Inflammatory macrophage treated with lipopolysaccharide for 1 hour (primary cell): ENCODE data around the gene PCLO.
"Not testable (repeated sequence)": the region's sequence is repeated elsewhere in the genome, so short reads cannot be mapped to it uniquely, and the experiment has no call there.

Source experiments
- DNase-seq, 2 donors: peaks; one replicate each; pipeline ENCODE4 v3.0.0-alpha.2; 2020 to 2022

Gene PCLO

GRCh38 chr7:82959528-82959927 is 203.2 kb downstream of the PCLO start:
- no peak for DNase-seq

- DNase-seq: no peak
Measured at GRCh38 chr7:82957521-82957920, 205.2 kb downstream of the PCLO start.

DNA sequence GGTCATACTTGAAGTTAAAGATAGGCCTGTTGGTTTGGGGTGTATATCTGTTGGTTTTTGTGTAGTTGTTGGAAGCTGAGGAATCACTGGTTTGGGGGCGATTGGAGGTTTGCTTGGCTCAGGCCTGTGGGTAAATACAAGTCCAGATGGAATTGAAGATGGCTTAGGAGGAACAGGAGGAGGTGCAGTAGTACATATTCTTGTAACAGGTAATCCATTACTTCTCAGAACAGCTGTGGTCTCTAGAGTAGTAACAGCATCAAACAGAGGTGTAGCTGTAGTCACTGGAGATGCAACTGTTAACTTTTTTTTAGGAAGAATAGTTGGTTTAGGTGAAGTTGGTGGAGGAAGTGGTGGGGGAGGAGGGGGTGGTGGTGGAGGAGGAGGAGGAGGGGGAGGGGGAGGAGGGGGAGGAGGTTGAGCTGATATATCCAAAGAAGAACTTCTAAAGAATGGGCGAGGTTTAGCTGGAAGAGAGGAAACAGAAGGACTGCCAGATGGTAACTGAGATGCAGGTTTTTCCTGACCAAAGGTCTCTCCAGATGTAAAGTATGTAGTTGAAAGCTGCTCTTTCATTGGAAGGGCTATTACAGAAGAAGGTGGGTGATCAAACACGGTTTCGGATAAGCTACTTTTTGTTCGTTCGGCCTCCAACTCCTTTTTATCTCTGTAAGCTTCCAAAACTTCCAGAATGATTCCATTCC is 209.2 kb downstream of the PCLO start:
- DNase-seq: no peak

GRCh38 chr7:82950436-82950835 is 212.2 kb downstream of the PCLO start:
- DNase-seq: no peak

GRCh38 chr7:82945480-82945879 is 217.2 kb downstream of the PCLO start:
- no peak for DNase-seq

DNA sequence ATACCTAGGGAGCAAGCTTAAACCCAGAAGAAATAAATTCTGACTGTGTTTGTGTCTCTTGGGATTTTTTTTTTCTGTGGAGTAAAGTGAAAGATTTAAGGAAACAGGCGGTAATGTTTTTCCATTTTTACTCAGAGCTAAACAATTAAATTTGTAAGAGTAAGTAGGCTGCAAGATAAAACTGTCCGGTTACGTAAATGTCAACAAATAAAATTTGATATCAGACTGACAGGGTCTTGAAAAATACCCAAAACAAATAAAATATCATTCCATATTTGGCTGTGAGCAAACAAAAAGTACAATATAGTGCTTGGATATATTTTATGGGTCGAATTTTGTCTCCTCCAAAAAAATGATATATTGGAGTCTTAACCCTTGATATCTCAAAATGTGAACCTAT is 217.6 kb downstream of the PCLO start:
- DNase-seq: no peak

DNA sequence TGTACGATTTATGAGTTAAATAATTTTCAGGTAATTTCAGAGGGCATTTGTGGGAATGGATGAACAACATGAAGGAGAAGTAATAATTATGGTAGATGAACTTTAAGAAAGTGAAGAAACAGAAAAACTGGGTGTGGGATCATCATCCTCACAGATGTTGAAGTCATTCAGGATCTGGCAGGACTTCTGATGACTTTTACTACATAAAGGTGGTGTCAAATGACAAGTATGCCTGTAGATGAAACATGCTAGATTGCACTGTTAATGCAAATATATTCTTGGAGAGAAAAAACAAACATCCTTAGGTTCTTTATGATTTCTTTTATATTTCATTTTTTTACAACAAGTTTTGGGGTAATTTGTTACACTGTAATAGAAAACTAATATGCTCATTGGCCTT is 230.2 kb downstream of the PCLO start:
- no peak for DNase-seq

GRCh38 chr7:82926477-82926876 is 236.2 kb downstream of the PCLO start:
- DNase-seq: no peak

DNA sequence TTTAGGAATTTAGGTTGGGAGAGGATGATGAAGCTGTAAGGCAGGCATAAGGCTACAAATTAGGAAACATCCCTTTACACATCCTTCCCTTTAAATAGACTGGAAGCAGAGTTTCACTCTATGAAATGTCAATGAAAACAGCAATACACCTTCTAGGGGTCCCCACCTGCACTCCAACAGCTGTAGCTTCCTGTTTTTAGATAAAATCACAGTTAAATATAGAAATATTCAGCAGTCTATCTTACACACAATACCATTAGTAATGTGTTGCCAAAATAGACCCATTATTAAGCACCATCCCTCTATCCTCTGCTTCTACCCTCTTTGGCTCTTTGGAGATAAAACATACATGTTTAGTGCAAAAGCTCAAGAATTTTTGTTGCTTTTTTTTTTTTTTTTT is 237.4 kb downstream of the PCLO start:
- DNase-seq: no peak

GRCh38 chr7:82906502-82906901 is 256.2 kb downstream of the PCLO start:
- DNase-seq: no peak

- no peak for DNase-seq
Measured at GRCh38 chr7:82904871-82905270, 257.8 kb downstream of the PCLO start.

GRCh38 chr7:82901098-82901497 is 261.6 kb downstream of the PCLO start:
- DNase-seq: not testable (repeated sequence)

GRCh38 chr7:82897500-82897899 is 265.2 kb downstream of the PCLO start:
- no peak for DNase-seq

- DNase-seq: not testable (repeated sequence)
Measured at GRCh38 chr7:82894341-82894740, 268.3 kb downstream of the PCLO start.

DNA sequence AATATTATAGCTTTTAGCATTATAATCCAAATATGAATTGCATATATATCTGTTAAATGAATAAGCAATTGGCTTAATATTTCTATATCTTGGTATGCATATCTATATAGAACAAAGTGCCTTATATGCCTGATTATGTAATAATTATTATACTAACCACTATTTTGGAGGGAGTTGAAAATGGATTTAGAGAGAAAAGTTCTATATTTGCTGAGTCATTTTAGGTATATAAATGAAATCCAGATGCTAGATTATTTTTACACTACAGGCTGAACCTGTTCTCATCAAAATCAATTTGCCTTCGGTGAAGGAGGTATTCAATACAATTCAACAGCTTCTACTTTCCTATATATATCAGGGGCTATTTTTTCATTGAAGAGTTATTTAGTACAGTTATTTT is 276.4 kb downstream of the PCLO start:
- DNase-seq: no peak

DNA sequence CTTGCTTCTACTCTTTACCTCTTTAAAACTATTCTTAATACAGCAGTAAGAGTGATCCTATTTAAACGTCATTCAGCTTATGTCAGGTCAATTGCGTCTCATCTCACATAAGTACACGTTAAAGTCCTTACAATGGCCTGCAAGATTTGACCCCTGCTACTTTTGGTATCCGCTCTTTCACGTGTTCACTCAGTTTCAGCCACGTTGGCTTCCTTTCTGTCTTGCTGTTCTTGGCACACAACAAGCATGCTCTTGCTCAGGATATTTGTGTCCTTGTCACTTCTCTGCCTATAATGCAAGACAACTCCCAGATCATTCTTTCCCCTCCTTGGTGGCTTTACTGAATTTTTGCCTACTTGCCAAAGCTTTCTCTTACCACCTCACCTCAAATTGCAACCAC is 296.8 kb downstream of the PCLO start:
- no peak for DNase-seq

DNA sequence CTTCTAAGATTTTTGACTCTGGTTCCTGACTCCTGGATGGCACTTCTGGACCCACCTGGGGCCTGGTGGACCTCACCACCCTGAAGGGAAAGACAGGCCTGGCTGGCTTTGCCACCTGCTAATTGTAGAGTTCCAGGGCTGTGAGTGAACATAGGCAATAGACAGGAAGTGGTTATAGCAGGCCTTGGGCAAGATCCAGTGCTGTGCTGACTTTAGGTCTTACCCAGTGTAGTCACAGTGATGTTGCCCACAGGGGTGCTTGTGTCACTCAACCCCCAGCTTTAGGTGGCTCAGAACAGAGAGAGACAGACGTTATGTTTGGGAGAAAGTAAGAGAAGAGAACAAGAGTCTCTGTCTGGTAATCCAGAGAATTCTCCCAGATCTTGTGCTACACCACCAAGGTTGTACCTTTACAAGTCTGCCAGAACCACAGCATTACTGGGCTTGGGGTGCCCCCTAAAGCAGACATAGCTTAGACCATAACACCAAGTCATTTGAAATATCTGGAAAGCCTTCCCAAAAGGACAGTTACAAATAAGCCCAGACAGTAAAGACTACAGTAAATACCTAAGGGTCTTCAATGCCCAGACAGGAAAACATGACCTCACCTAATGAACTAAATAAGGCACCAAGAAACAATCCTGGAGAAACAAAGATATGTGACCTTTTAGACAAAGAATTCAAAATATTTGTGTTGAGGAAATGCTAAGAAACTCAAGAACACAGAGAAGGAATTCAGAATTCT is 303.4 kb downstream of the PCLO start:
- DNase-seq: no peak

- DNase-seq: no peak
Measured at GRCh38 chr7:82851121-82851520, 311.6 kb downstream of the PCLO start.

DNA sequence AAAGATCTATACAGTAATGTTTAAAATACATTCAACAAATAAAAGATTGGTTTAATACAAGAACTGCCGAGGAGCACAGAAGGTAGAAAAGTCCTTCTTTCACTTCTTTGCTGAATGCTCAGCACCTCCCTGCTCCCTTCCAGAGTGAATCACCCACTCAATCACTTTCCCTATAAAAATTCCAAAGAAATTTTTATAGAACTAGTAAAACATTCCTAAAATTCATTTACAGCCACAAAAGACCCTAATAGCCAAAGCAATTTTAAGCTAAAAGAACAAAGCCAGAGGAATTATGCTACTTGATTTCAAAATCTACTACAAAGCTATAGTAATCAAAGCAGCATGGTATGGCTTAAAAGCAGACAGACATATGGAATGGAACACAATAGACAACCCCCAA is 320.9 kb downstream of the PCLO start:
- no peak for DNase-seq

GRCh38 chr7:82840061-82840460 is 322.6 kb downstream of the PCLO start:
- DNase-seq: no peak

DNA sequence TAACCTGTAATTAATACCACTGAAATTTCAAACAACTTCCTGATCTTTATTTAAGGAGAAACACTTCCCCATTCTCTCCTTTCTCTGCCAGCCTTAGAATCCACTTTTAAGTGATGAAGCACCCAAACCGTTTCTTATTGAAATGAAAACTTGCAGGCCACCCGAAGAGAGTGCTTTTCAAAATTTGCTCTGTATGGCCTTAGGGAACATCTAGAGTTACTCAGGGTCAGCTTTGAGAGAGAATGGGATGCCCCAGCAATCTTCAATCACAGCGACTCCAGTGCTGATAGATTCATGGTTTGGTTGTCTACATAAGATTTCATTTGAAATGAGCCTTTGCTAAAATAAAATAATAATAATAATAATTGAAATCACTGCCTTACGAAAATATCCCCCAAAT is 323.1 kb downstream of the PCLO start:
- DNase-seq: no peak

- no peak for DNase-seq
Measured at GRCh38 chr7:82839063-82839462, 323.6 kb downstream of the PCLO start.

GRCh38 chr7:82838314-82838713 is 324.4 kb downstream of the PCLO start:
- no peak for DNase-seq

DNA sequence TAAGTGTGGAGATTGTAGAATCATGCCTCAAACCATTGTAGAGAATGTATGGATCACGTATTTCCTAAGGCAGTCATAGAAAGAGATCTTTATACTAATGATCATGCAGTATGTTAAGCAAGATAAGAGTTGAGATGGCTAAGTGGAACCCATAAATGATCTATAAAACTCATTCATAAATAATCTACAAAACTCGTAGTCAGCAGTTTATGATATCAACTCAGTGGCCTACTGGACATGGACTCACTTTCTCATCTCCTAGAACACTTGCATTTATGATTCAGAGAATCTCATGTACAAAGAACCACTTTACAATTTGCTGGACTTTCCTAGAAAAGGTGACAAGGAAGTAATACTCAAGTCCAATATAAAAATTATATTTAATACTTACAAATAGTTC is 339.6 kb downstream of the PCLO start:
- DNase-seq: no peak

DNA sequence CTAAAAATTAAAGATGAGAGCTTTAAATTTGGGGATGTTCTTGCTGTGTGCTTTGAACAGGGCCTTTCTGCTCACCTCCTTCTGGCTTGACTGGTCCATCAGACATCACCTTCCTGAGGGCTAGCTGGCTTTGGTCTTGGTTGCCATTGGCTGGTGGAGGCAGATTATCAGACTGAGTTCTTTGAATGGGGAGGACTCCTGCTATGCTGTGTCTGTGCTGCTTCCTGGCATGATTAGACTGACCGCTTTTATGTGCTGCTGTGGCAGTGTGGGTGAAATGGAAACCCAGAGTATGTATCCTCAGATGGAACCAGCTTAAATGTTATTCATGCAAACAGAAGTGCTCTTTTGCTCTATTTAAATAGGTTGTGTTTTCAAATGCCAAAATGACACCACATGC is 341.6 kb downstream of the PCLO start:
- DNase-seq: no peak
